PFSK-1 (cell line): Measurements from ENCODE around the gene PTPRN2.

ENCODE experiments used
- FOXP2 ChIP-seq: optimal IDR thresholded peaks from 2 replicates; pipeline ENCODE3; 2011; ENCODE audit warnings: borderline replicate concordance, control low read depth, inconsistent platforms; ENCODE audit not compliant: insufficient read depth; ENCODE audit errors: extremely low read length, extremely low read depth
- POLR2AphosphoS5 ChIP-seq: IDR thresholded peaks from 2 replicates; pipeline ENCODE4 v1.6.1; 2012; ENCODE audit warnings: low read depth, mild to moderate bottlenecking, control low read depth, low read length, moderate library complexity
- REST ChIP-seq, 2 experiments: IDR thresholded peaks; 2 replicates each; pipeline versions ENCODE4 v1.6.1 to v1.8.0; 2011 to 2012; ENCODE audit warnings: low read depth in 2 of 2, low read length in 2 of 2, control low read depth in 1 of 2, inconsistent platforms in 1 of 2, mild to moderate bottlenecking in 1 of 2, moderate library complexity in 1 of 2; ENCODE audit not compliant: insufficient read depth in 1 of 2
- SIN3A ChIP-seq: IDR thresholded peaks from 2 replicates; pipeline ENCODE4 v1.6.1; 2012; ENCODE audit warnings: mild to moderate bottlenecking, low read length, moderate library complexity, borderline replicate concordance; ENCODE audit not compliant: insufficient read depth
- TAF1 ChIP-seq: IDR thresholded peaks from 2 replicates; pipeline ENCODE4 v1.6.1; 2012; ENCODE audit warnings: low read length, control low read depth, borderline replicate concordance; ENCODE audit not compliant: insufficient read depth

The PTPRN2 gene

GRCh38 chr7:157650131-157650631 is 937.4 kb downstream of the PTPRN2 start:
- no peak for TF ChIP-seq SIN3A
- no peak for TF ChIP-seq FOXP2
- TF ChIP-seq REST (IDR thresholded peaks at IDR 0.05; ENCODE audit: insufficient read depth in 1 of 2, low read depth in 2 of 2, low read length in 2 of 2): no peak
- TF ChIP-seq TAF1: no peak
- no peak for TF ChIP-seq POLR2AphosphoS5

- TF ChIP-seq REST (IDR thresholded peaks at IDR 0.05; ENCODE audit: insufficient read depth in 1 of 2, low read depth in 2 of 2, low read length in 2 of 2) (no peak), TAF1 (no peak), POLR2AphosphoS5 (no peak), SIN3A (no peak), FOXP2 (no peak)
Measured at GRCh38 chr7:157646551-157646950, 941.1 kb downstream of the PTPRN2 start.

- TF ChIP-seq REST (IDR thresholded peaks at IDR 0.05; ENCODE audit: insufficient read depth in 1 of 2, low read depth in 2 of 2, low read length in 2 of 2): no peak
- no peak for TF ChIP-seq POLR2AphosphoS5
- TF ChIP-seq TAF1: no peak
- no peak for TF ChIP-seq SIN3A
- TF ChIP-seq FOXP2: no peak
Measured at GRCh38 chr7:157645539-157645938, 942.1 kb downstream of the PTPRN2 start.

GRCh38 chr7:157644946-157645345 is 942.7 kb downstream of the PTPRN2 start:
- no peak for TF ChIP-seq POLR2AphosphoS5
- no peak for TF ChIP-seq SIN3A
- TF ChIP-seq FOXP2: no peak
- no peak for TF ChIP-seq REST (IDR thresholded peaks at IDR 0.05; ENCODE audit: insufficient read depth in 1 of 2, low read depth in 2 of 2, low read length in 2 of 2)
- TF ChIP-seq TAF1: no peak

GRCh38 chr7:157643525-157643970 is 944.1 kb downstream of the PTPRN2 start:
- TF ChIP-seq POLR2AphosphoS5: no peak
- no peak for TF ChIP-seq SIN3A
- TF ChIP-seq REST (IDR thresholded peaks at IDR 0.05; ENCODE audit: insufficient read depth in 1 of 2, low read depth in 2 of 2, low read length in 2 of 2): no peak
- TF ChIP-seq TAF1: no peak
- TF ChIP-seq FOXP2: no peak
